GM23248 (cell line): ENCODE data around the gene CTIF.

Experiments used
- EZH2 ChIP-seq: fragments of 200-600 bp; sonication (generic); IDR thresholded peaks from 2 replicates; pipeline ENCODE4 v1.6.1; 2018; ENCODE audit warnings: antibody characterized with exemption, mild to moderate bottlenecking; ENCODE audit not compliant: insufficient read depth, poor library complexity, severe bottlenecking
- EZH2phosphoT487 ChIP-seq: fragments of 200-600 bp; sonication (generic); IDR thresholded peaks from 2 replicates; pipeline ENCODE4 v1.6.1; 2018; ENCODE audit warnings: antibody characterized with exemption, moderate library complexity, mild to moderate bottlenecking, low read depth; ENCODE audit not compliant: insufficient read depth

- no peak for TF ChIP-seq EZH2
- no peak for TF ChIP-seq EZH2phosphoT487
These were observed 86.0 kb downstream of the CTIF start for GRCh38 chr18:48624856-48625255.
